Measurements from ENCODE around the gene FMO3. TPM values are rescaled to one million over a fixed set of nuclear protein-coding genes. Genes with fewer than 3 reads are reported as not detected.
A peak's percentile ranks its signal among the peaks of the same experiment; 100 is the strongest.

FMO3 gene
- polyA plus RNA-seq, 1 donor (not counting 4 experiments of a cell fraction or from before 2014, with no cell fraction given) = not detected

DNA sequence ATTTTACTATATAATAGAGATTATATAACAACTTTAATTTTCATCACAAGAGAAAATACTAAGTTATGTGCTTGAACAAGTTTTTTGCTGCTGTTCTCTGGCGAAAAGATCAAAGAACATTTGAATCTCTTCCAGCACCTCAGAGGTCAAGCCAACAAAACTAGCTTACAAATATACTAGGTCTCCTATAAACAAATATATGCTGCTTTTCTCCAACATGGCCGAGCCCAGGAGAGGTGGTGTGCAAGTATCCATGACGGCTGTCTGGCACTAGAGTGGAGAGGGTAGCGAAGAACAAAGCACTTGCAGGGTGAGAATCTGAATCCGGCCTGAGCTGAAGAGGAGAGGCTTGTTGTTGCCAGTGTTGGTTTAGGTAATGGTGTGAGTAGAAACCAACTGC is 7.5 kb upstream of the FMO3 start:
- Histone ChIP-seq H2AFZ (ENCODE audit: control insufficient read depth, low read length) (peak overlapping the region; percentile 33), H3K9me3 (ENCODE audit: control insufficient read depth, low read depth, low read length) (no peaks in the 10 kb centered on the region), H3K4me2 (ENCODE audit: control insufficient read depth, extremely low read depth, insufficient read depth, low read depth, low read length) (no peak overlapping the region), H3K36me3 (ENCODE audit: control insufficient read depth in 2 of 2, extremely low read depth in 1 of 2, insufficient read depth in 2 of 2, low read length in 2 of 2) (no peaks in the 10 kb centered on the region), H3K9me1 (ENCODE audit: control insufficient read depth, extremely low read depth, insufficient read depth, low read length) (no peaks in the 10 kb centered on the region), H3K4me3 (ENCODE audit: control insufficient read depth in 2 of 3, extremely low read depth in 1 of 3, insufficient read depth in 2 of 3, low read depth in 1 of 3, low read length in 3 of 3) (no peak overlapping the region), H3K27me3 (ENCODE audit: control insufficient read depth, extremely low read depth, insufficient read depth, low read length) (no peaks in the 10 kb centered on the region), H4K20me1 (ENCODE audit: control insufficient read depth, extremely low read depth, insufficient read depth, low read length) (no peaks in the 10 kb centered on the region), H3K9ac (ENCODE audit: control insufficient read depth, extremely low read depth, insufficient read depth, low read length) (no peak overlapping the region), H3K79me2 (ENCODE audit: control insufficient read depth, insufficient read depth, low read length) (no peaks in the 10 kb centered on the region), H3K27ac (ENCODE audit: control insufficient read depth, insufficient read depth, low read length) (no peak overlapping the region), H3K4me1 (ENCODE audit: control insufficient read depth, extremely low read depth, insufficient read depth, low read length) (no peaks in the 10 kb centered on the region)
- no peak for FAIRE-seq
- dilution Hi-C loops (cut with MboI; ENCODE audit: extremely low pct_ligation_motif_present, low sequenced_read_pairs) = no loop called here
- TF ChIP-seq EZH2 (IDR thresholded peaks at IDR 0.05; ENCODE audit: low read length) = no peak
- TF ChIP-seq, protein P1, sequence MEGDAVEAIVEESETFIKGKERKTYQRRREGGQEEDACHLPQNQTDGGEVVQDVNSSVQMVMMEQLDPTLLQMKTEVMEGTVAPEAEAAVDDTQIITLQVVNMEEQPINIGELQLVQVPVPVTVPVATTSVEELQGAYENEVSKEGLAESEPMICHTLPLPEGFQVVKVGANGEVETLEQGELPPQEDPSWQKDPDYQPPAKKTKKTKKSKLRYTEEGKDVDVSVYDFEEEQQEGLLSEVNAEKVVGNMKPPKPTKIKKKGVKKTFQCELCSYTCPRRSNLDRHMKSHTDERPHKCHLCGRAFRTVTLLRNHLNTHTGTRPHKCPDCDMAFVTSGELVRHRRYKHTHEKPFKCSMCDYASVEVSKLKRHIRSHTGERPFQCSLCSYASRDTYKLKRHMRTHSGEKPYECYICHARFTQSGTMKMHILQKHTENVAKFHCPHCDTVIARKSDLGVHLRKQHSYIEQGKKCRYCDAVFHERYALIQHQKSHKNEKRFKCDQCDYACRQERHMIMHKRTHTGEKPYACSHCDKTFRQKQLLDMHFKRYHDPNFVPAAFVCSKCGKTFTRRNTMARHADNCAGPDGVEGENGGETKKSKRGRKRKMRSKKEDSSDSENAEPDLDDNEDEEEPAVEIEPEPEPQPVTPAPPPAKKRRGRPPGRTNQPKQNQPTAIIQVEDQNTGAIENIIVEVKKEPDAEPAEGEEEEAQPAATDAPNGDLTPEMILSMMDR (optimal IDR thresholded peaks at IDR 0.05 in 1 of 3, IDR thresholded peaks at IDR 0.05 in 1 of 3, conservative IDR thresholded peaks at IDR 0.05 in 1 of 3; ENCODE audit: extremely low read depth in 1 of 3, insufficient read depth in 2 of 3, low read length in 3 of 3) = no peak
- DNase-seq (ENCODE audit: low read depth, low spot score) = no peak

DNA sequence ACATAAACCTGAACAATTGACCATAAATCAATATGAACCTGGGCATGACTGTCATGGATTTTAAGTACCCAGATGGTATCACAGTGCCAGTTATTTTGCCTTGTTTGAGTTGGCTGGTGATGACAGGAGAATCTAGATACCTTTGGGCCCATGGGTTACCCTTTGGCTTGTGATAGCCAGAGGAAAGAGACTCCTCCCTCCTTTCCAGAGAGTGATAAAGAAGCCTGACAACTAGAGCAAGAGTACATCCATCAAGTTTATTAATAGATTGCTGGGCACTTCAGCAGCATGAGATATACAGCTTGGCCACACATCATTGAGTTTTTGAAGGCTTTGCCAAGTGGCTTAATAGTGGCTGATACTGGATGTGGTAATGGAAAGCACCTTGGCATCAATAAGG is 6.6 kb upstream of the FMO3 start:
- H3K4me3 ChIP-seq (ENCODE audit: control insufficient read depth in 2 of 3, extremely low read depth in 1 of 3, insufficient read depth in 2 of 3, low read depth in 1 of 3, low read length in 3 of 3) = no peak overlapping the region
- H4K20me1 ChIP-seq (ENCODE audit: control insufficient read depth, extremely low read depth, insufficient read depth, low read length) = no peaks in the 10 kb centered on the region
- H3K9me1 ChIP-seq (ENCODE audit: control insufficient read depth, extremely low read depth, insufficient read depth, low read length) = no peaks in the 10 kb centered on the region
- no peak for TF ChIP-seq EZH2 (IDR thresholded peaks at IDR 0.05; ENCODE audit: low read length)
- H3K9ac ChIP-seq (ENCODE audit: control insufficient read depth, extremely low read depth, insufficient read depth, low read length) = no peak overlapping the region
- no peak for FAIRE-seq
- H3K79me2 ChIP-seq (ENCODE audit: control insufficient read depth, insufficient read depth, low read length) = no peaks in the 10 kb centered on the region
- H3K4me1 ChIP-seq (ENCODE audit: control insufficient read depth, extremely low read depth, insufficient read depth, low read length) = no peaks in the 10 kb centered on the region
- no peak for DNase-seq (ENCODE audit: low read depth, low spot score)
- H2AFZ ChIP-seq (ENCODE audit: control insufficient read depth, low read length) = no peak overlapping the region
- H3K9me3 ChIP-seq (ENCODE audit: control insufficient read depth, low read depth, low read length) = no peaks in the 10 kb centered on the region
- dilution Hi-C loops (cut with MboI; ENCODE audit: extremely low pct_ligation_motif_present, low sequenced_read_pairs) = no loop called here
- no peak overlapping the region for H3K27ac ChIP-seq (ENCODE audit: control insufficient read depth, insufficient read depth, low read length)
- no peak overlapping the region for H3K4me2 ChIP-seq (ENCODE audit: control insufficient read depth, extremely low read depth, insufficient read depth, low read depth, low read length)
- H3K36me3 ChIP-seq (ENCODE audit: control insufficient read depth in 2 of 2, extremely low read depth in 1 of 2, insufficient read depth in 2 of 2, low read length in 2 of 2) = no peaks in the 10 kb centered on the region
- H3K27me3 ChIP-seq (ENCODE audit: control insufficient read depth, extremely low read depth, insufficient read depth, low read length) = no peaks in the 10 kb centered on the region

DNA sequence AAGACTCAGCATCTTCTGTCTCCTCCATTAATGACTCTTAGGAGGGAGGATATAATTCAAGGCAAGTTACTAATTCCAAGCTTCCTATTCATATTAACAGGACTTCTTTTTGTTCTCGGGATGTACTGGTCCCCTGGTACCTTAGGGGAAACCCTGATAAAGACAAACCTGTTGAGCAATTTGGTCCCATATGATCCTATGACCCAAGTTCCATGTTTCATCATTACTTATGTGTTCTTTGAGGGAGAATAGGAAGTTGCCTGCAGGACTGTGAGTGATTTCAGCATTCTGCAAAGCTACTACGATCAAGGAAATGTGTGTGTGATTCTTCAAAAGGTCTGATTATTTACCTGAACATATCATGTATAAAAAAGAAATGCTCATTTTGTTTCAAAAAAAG is 5.8 kb upstream of the FMO3 start:
- Histone ChIP-seq H3K9ac (ENCODE audit: control insufficient read depth, extremely low read depth, insufficient read depth, low read length) (no peak overlapping the region), H3K27me3 (ENCODE audit: control insufficient read depth, extremely low read depth, insufficient read depth, low read length) (no peaks in the 10 kb centered on the region), H4K20me1 (ENCODE audit: control insufficient read depth, extremely low read depth, insufficient read depth, low read length) (no peaks in the 10 kb centered on the region), H3K36me3 (ENCODE audit: control insufficient read depth in 2 of 2, extremely low read depth in 1 of 2, insufficient read depth in 2 of 2, low read length in 2 of 2) (no peaks in the 10 kb centered on the region), H3K9me3 (ENCODE audit: control insufficient read depth, low read depth, low read length) (no peaks in the 10 kb centered on the region), H3K9me1 (ENCODE audit: control insufficient read depth, extremely low read depth, insufficient read depth, low read length) (no peaks in the 10 kb centered on the region), H3K79me2 (ENCODE audit: control insufficient read depth, insufficient read depth, low read length) (no peaks in the 10 kb centered on the region), H3K27ac (ENCODE audit: control insufficient read depth, insufficient read depth, low read length) (no peak overlapping the region), H3K4me2 (ENCODE audit: control insufficient read depth, extremely low read depth, insufficient read depth, low read depth, low read length) (no peak overlapping the region), H3K4me3 (ENCODE audit: control insufficient read depth in 2 of 3, extremely low read depth in 1 of 3, insufficient read depth in 2 of 3, low read depth in 1 of 3, low read length in 3 of 3) (no peak overlapping the region), H2AFZ (ENCODE audit: control insufficient read depth, low read length) (no peak overlapping the region), H3K4me1 (ENCODE audit: control insufficient read depth, extremely low read depth, insufficient read depth, low read length) (no peaks in the 10 kb centered on the region)
- no peak for TF ChIP-seq EZH2 (IDR thresholded peaks at IDR 0.05; ENCODE audit: low read length)
- TF ChIP-seq, protein P1 (optimal IDR thresholded peaks at IDR 0.05 in 1 of 3, IDR thresholded peaks at IDR 0.05 in 1 of 3, conservative IDR thresholded peaks at IDR 0.05 in 1 of 3; ENCODE audit: extremely low read depth in 1 of 3, insufficient read depth in 2 of 3, low read length in 3 of 3) = no peak
- FAIRE-seq (no peak), DNase-seq (ENCODE audit: low read depth, low spot score) (no peak)
- dilution Hi-C loops (cut with MboI; ENCODE audit: extremely low pct_ligation_motif_present, low sequenced_read_pairs) = no loop called here

All from keratinocyte (primary cell).